Measurements from ENCODE around the gene ZNHIT3.
"Not testable (repeated sequence)": the region's sequence is repeated elsewhere in the genome, so short reads cannot be mapped to it uniquely, and the experiment has no call there.

The ZNHIT3 gene

GRCh38 chr17:36486204-36487194 lies at the start of gene ZNHIT3:
Gene ZNHIT3, plus strand, starts transcription at chr17:36486681. Its CDS starts 19 bp downstream, at chr17:36486700.
- TF ChIP-seq CTCF (conservative IDR thresholded peaks at IDR 0.05; ENCODE audit: low read length): no peak
- peak; percentile 92 for DNase-seq (ENCODE audit: low read depth)

GRCh38 chr17:36441792-36442191 lies 44.7 kb upstream of the ZNHIT3 start:
- not testable (repeated sequence) for H3K4me3 ChIP-seq (ENCODE audit: low read length); DNase-seq (ENCODE audit: low read depth)

More at GRCh38 chr17:36486204-36487194, at the start of gene ZNHIT3:
- H3K4me3 ChIP-seq (ENCODE audit: low read length): peak within 1 kb of the TSS; percentile 89

GRCh38 chr17:36443777-36444176 lies 42.7 kb upstream of the ZNHIT3 start:
- DNase-seq (ENCODE audit: low read depth): no peak
- no peak for TF ChIP-seq CTCF (conservative IDR thresholded peaks at IDR 0.05; ENCODE audit: low read length)

GRCh38 chr17:36449997-36450396 lies 36.5 kb upstream of the ZNHIT3 start:
- DNase-seq (ENCODE audit: low read depth); H3K4me3 ChIP-seq (ENCODE audit: low read length): not testable (repeated sequence)

More at GRCh38 chr17:36443777-36444176, 42.7 kb upstream of the ZNHIT3 start:
- H3K4me3 ChIP-seq (ENCODE audit: low read length): no peak overlapping the region

- H3K4me3 ChIP-seq (ENCODE audit: low read length); DNase-seq (ENCODE audit: low read depth): not testable (repeated sequence)
These were observed 33.6 kb upstream of the ZNHIT3 start for GRCh38 chr17:36452888-36453287.

- not testable (repeated sequence) for H3K4me3 ChIP-seq (ENCODE audit: low read length); DNase-seq (ENCODE audit: low read depth)
These were observed 28.8 kb upstream of the ZNHIT3 start for GRCh38 chr17:36457701-36458100.

GRCh38 chr17:36459045-36459444 lies 27.4 kb upstream of the ZNHIT3 start:
- no peak for DNase-seq (ENCODE audit: low read depth)
- no peak overlapping the region for H3K4me3 ChIP-seq (ENCODE audit: low read length)
- TF ChIP-seq CTCF (conservative IDR thresholded peaks at IDR 0.05; ENCODE audit: low read length): no peak

GRCh38 chr17:36459601-36460000 lies 26.9 kb upstream of the ZNHIT3 start:
- H3K4me3 ChIP-seq (ENCODE audit: low read length): no peak overlapping the region
- no peak for DNase-seq (ENCODE audit: low read depth)
- no peak for TF ChIP-seq CTCF (conservative IDR thresholded peaks at IDR 0.05; ENCODE audit: low read length)

GRCh38 chr17:36460265-36460937 lies 26.1 kb upstream of the ZNHIT3 start:
- TF ChIP-seq CTCF (conservative IDR thresholded peaks at IDR 0.05; ENCODE audit: low read length): no peak
- DNase-seq (ENCODE audit: low read depth): no peak
- no peak overlapping the region for H3K4me3 ChIP-seq (ENCODE audit: low read length)

Measured in AG10803 (cell line).